NCI-H345 treated with DMSO at 0.1 percent for 48 hours (cell line): ENCODE data around the gene RCAN3.
"Not testable (repeated sequence)": the region's sequence is repeated elsewhere in the genome, so short reads cannot be mapped to it uniquely, and the experiment has no call there.

Experiments used
- DNase-seq: peaks from one replicate; lab custom pipeline; 2025; ENCODE audit not compliant: unreplicated experiment; lab: John Stamatoyannopoulos, UW

Gene RCAN3

GRCh38 chr1:24484199-24484598 lies 18.4 kb upstream of the RCAN3 start:
- no peak for DNase-seq

- no peak for DNase-seq
Measured at GRCh38 chr1:24486331-24487065, 16.1 kb upstream of the RCAN3 start.

DNA sequence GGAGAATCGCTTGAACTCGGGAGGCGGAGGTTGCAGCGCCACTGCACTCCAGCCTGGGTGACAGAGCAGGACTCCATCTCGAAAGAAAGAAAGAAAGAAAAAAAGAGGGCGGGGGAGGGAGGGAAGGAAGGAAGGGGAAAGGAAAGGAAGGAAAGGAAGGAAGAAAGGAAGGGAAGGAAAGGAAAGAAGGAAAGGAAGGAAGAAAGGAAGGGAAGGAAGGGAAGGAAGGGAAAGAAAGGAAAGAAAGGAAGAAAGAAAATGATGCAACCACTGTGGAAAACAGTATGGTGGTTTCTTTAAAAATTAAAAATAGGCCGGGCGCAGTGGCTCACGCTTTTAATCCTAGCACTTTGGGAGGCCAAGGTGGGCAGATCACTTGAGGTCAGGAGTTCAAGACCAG lies 15.2 kb upstream of the RCAN3 start:
- DNase-seq: no peak

GRCh38 chr1:24488159-24488558 lies 14.5 kb upstream of the RCAN3 start:
- not testable (repeated sequence) for DNase-seq

DNA sequence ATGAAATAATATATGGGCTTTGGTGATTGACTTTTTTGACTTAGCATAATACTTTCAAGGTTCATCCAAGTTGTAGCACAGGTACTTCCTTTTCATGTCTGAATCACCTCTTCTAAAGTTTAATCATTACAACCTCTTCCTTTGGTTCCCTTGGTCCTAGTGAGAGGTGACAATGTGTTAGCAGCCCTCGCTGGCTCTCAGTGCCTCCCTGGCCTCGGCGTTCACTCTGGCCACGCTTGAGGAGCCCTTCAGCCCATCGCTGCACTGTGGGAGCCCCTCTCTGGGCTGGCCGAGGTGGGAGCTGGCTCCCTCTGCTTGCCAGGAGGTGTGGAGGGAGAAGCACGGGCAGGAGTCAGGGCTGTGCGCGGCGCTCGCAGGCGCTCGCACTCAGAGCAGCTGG lies 13.0 kb upstream of the RCAN3 start:
- DNase-seq: no peak

GRCh38 chr1:24490101-24490781 lies 12.4 kb upstream of the RCAN3 start:
- DNase-seq: no peak

DNA sequence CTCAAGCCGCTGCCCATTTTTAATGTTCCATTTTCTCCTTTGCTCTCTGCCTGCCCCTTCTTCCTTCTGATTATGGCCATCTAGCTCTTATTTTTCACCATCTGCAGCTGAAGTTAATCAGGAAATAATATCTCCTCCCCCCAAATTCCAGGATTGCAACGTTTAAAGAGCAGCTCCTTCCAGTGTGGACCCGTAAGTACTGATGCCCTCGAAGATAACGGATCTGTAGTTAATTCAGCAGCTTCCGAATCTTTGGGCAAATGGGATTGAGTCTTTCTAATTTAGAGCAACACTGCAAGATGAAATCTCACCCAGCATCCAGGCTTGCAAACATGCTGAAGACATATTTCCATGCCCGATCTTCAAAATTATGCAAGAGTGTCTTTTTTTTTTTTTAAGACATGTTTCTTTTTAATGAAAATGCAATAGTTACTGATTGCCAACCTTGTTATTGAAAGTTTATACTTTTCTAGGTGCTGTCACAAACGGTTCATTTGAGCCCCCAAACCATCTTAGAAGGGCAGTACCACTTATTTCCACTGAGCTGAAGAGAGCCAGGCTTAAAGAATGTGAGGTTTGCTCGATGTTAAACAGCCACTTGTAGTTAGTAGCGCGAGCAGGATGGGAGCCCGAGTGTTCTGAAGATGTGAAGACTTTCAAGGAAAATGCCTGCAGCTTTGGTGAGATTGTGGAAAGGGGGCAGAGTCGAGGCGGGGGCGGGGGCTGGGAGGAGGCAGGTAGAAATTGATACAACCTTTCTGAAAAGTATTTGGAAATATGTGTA lies 10.9 kb upstream of the RCAN3 start:
- DNase-seq: no peak

- DNase-seq: not testable (repeated sequence)
Measured at GRCh38 chr1:24492935-24493334, 9.7 kb upstream of the RCAN3 start.

GRCh38 chr1:24493785-24494184 lies 8.9 kb upstream of the RCAN3 start:
- no peak for DNase-seq

- no peak for DNase-seq
Measured at GRCh38 chr1:24498589-24498988, 4.0 kb upstream of the RCAN3 start.

DNA sequence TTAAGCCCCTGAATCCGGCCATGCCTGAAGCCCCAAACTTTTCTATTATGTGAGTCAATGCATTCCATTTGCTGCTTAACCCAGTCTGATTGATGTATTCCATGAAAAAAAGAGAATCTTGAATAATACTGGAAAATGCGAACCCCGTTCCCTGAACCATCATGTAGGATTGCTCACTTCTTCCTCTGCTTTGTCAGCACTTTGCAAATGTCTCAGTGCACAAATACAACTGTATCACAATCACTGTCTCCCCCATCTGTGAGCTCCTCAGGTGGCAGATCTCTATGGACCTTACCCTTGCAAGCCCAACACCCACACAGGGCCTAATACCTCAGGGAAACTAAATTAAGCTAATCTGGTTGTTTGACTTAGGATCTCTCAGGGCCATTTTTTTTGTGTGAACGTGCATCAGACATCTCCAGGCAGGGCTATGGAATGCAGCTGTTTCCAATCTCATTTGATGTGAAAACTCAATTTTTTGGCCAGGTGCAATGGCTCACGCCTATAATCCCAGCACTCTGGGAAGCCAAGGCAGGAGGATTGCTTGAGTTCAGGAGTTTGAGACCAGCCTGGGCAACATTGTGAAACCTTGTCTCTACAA lies 2.1 kb upstream of the RCAN3 start:
- no peak for DNase-seq

DNA sequence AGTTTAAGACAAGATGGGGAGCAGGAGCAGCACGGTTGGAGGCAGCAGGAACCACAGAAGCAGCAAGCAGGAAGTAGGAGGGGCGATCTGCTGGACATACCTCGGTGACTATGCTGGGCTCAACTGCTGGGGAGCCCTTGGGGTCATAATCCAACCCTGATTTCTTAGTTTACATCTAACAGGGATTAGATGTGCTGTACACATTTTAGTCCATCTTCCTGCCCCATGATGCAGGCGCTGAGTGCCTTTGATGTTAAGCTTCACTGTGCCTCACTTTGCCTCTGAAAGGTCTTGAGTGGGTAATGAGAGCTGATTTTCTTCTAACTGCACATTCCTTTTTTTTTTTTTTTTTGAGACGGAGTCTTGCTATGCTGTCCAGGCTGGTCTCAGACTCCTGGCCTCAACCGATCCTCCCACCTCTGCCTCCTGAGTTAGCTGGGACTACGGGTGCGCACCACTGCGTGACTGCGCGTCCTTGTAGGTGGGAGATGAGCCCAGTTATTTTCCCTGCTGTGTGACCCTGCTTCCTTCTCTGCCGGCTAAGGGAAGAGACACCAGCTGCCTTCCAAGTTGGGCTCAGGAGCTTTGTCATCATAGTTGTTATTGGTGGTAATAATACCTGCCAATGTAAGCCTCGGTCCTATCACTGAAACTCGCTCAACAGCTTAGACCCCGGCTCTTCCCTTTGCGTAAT lies 1.1 kb upstream of the RCAN3 start:
- peak; percentile 38 for DNase-seq

- peak; percentile 49 for DNase-seq
Measured at GRCh38 chr1:24502065-24502708, 449 bp upstream of the RCAN3 start.

DNA sequence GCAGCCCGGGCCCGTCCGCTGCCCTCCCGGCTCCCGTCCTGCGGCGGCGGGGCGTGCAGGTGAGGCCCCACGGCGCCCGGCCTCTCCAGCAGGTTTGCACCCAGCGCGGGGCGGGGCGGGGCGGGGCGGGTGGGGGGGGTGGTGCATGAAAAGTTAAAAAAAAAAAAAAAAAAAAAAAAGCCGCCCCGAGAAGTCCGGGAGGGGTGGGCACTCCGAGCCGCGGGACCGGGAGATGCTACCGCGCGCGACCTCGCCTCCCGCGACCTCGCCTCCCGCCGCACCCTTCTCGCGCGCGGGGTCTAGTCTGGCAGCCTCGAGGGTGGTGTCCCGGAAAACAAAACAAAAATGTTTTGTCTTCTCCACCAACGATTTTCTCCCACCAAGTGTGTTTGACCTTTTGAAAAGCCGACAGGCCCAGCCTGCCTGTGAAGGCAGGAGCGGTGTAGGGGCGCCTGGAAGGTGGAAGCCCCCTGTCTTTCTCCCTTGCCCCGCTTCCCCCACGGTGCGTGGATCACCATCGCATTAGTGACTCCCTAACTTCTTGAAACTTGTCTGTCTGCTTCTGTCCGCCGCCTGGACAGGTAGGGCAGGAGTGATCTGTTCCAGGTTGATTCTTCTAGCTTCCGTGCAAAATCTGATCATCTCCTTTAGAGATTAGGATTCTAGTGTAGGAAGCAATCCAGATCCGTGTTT lies 569 bp downstream of the RCAN3 start:
- DNase-seq: peak; percentile 52

- no peak for DNase-seq
Measured at GRCh38 chr1:24503870-24504523, 1.4 kb downstream of the RCAN3 start.

- DNase-seq: no peak
Measured at GRCh38 chr1:24504560-24504959, 1.9 kb downstream of the RCAN3 start.

- no peak for DNase-seq
Measured at GRCh38 chr1:24505816-24506215, 3.2 kb downstream of the RCAN3 start.

DNA sequence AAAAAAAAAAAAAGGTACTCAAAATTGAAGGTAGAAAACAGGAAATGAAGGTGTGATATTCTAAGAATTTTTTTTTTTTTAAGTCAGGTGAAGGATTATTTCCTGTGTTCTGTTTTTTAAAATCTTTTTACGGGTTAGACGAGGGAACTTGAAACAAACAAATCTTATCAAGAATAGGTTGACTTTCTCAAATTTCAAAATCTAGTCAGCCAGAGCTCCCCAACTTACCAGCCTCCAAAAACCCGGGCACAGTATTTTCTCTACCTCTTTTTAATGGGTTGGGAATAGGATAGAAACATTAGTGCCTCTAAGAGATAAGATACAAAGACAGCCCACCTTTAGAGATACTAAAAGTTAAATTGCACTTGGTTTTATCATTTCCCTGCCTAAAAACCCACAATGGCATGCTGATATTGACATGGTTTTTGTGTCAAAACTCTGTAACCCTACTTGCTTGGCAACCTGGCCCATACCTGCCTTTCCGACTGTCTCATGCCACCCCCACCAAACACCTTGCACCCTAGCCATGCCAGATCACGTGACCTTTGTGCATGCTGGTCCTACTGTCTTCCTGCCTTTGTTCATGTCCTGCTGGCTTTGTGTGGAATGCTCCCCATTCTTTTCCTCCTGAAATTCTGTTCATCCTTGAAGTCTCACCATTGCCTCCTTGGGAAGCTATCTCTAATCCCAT lies 4.2 kb downstream of the RCAN3 start:
- DNase-seq: no peak

DNA sequence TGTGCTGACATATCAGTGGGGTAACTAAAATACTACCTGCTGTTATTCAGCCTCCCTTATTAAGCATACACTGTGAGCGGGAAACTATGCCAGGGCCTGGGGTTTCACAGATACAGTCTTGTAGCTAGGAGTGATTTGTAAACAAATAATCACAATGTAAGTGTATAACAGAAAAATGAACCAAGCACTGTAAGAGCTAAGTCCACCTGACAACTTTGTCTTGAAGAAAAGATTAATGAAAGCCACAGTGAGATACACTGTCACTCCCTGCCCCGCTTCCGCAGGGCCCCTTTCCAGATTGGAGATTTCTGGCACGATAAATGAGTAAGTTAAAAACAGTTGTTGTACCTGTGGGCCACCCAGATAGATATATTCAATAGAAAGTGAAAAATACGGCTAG lies 4.8 kb downstream of the RCAN3 start:
- no peak for DNase-seq
